NCI-H1105 (cell line): ENCODE measurements around the gene ADAMTS3.

Experiments
- DNase-seq: peaks from one replicate; lab custom pipeline; 2025; lab: John Stamatoyannopoulos, UW

The ADAMTS3 gene

GRCh38 chr4:72295966-72296557, 273.0 kb downstream of the ADAMTS3 start:
- DNase-seq = no peak

GRCh38 chr4:72290737-72291136, 278.3 kb downstream of the ADAMTS3 start:
- DNase-seq = no peak

- no peak for DNase-seq
Measured at GRCh38 chr4:72286910-72287309, 282.1 kb downstream of the ADAMTS3 start.

GRCh38 chr4:72286185-72286584, 282.8 kb downstream of the ADAMTS3 start:
- no peak for DNase-seq

- no peak for DNase-seq
Measured at GRCh38 chr4:72283357-72283756, 285.7 kb downstream of the ADAMTS3 start.

GRCh38 chr4:72280252-72280651, 288.8 kb downstream of the ADAMTS3 start:
- no peak for DNase-seq

GRCh38 chr4:72275381-72275780, 293.6 kb downstream of the ADAMTS3 start:
- no peak for DNase-seq

- DNase-seq = no peak
Measured at GRCh38 chr4:72274251-72274650, 294.8 kb downstream of the ADAMTS3 start.

GRCh38 chr4:72255269-72255668, 313.8 kb downstream of the ADAMTS3 start:
- DNase-seq = no peak

- DNase-seq = no peak
Measured at GRCh38 chr4:72243641-72244040, 325.4 kb downstream of the ADAMTS3 start.

GRCh38 chr4:72239487-72240116, 329.4 kb downstream of the ADAMTS3 start:
- DNase-seq = no peak
